H1 (cell line): ENCODE measurements around the gene GSKIP. TPM values are rescaled to one million over a fixed set of nuclear protein-coding genes. Genes with fewer than 3 reads are reported as not detected.

ENCODE experiments used
- CTCF ChIA-PET: fragments of 300-600 bp; sonication (Branson Sonifier 250); formaldehyde crosslinking; loops from one replicate; lab custom pipeline; 2021; ENCODE audit not compliant: partially characterized antibody; lab: Charles Lee
- POLR2A ChIA-PET: fragments of 300-600 bp; sonication (Branson Sonifier 250); formaldehyde crosslinking; loops from one replicate; lab custom pipeline; 2021; ENCODE audit warnings: inconsistent platforms; ENCODE audit not compliant: partially characterized antibody; lab: Charles Lee
- DNase-seq, 2 experiments: peaks; one replicate each; pipeline versions ENCODE4 v3.0.0 to v3.0.0-alpha.2; 2010 to 2022; ENCODE audit warnings: low spot score in 2 of 2, low read depth in 1 of 2, mixed read lengths in 1 of 2
- FAIRE-seq: peaks from 2 replicates; lab custom pipeline; 2011; peaks lifted over from hg19 to GRCh38; lab: Jason Lieb, UNC
- H2AFZ ChIP-seq: 2 replicates; pipeline ENCODE4 v1.8.1; 2012; ENCODE audit warnings: low read length, inconsistent platforms
- H2AK5ac ChIP-seq: 2 replicates; pipeline ENCODE4 v1.6.1; 2013; ENCODE audit warnings: low read depth, low read length
- H2BK120ac ChIP-seq: replicated peaks from 2 replicates; pipeline ENCODE3; 2013; ENCODE audit warnings: low read depth, low read length, inconsistent platforms
- H2BK12ac ChIP-seq: 2 replicates; pipeline ENCODE4 v1.6.1; 2013; ENCODE audit warnings: low read depth, low read length
- H2BK15ac ChIP-seq: 2 replicates; pipeline ENCODE4 v1.6.1; 2013; ENCODE audit warnings: low read length
- H2BK20ac ChIP-seq: 2 replicates; pipeline ENCODE4 v1.6.1; 2013; ENCODE audit warnings: low read length
- H2BK5ac ChIP-seq: 2 replicates; pipeline ENCODE4 v1.6.1; 2013; ENCODE audit warnings: low read depth, low read length
- H3K14ac ChIP-seq: 2 replicates; pipeline ENCODE4 v1.6.1; 2013; ENCODE audit warnings: inconsistent platforms; ENCODE audit not compliant: insufficient read length
- H3K18ac ChIP-seq: 2 replicates; pipeline ENCODE4 v1.6.1; 2013; ENCODE audit warnings: low read length; ENCODE audit errors: extremely low read depth
- H3K23ac ChIP-seq: 2 replicates; pipeline ENCODE4 v1.6.1; 2013; ENCODE audit warnings: inconsistent platforms; ENCODE audit not compliant: insufficient read length
- H3K23me2 ChIP-seq: 2 replicates; pipeline ENCODE4 v1.6.1; 2013; ENCODE audit warnings: low read depth, low read length
- H3K27ac ChIP-seq: 2 replicates; pipeline ENCODE4 v1.6.1; 2011; ENCODE audit warnings: low read depth, low read length, inconsistent platforms
- H3K27me3 ChIP-seq, 4 experiments: replicated peaks in 1 of 4; 1 replicate in 1 of 4; 2 replicates in 3 of 4; pipeline versions ENCODE4 v1.6.1 to v1.8.1; 2011 to 2013; ENCODE audit warnings: low read length in 3 of 4, mild to moderate bottlenecking in 3 of 4, inconsistent platforms in 2 of 4, mixed read lengths in 2 of 4, moderate library complexity in 1 of 4; ENCODE audit not compliant: control insufficient read depth in 3 of 4, insufficient read depth in 3 of 4; ENCODE audit errors: extremely low read depth in 1 of 4
- H3K36me3 ChIP-seq, 4 experiments: 2 replicates each; pipeline versions ENCODE4 v1.6.1 to v1.8.1; 2011 to 2013; ENCODE audit warnings: mild to moderate bottlenecking in 4 of 4, low read length in 3 of 4, moderate library complexity in 2 of 4, control low read depth in 1 of 4, inconsistent platforms in 1 of 4; ENCODE audit not compliant: insufficient read depth in 4 of 4, control insufficient read depth in 2 of 4
- H3K4ac ChIP-seq: replicated peaks from 2 replicates; pipeline ENCODE3; 2013; ENCODE audit warnings: low read length, low read depth, mixed read lengths, inconsistent platforms; ENCODE audit not compliant: insufficient read length
- H3K4me1 ChIP-seq, 4 experiments: replicated peaks in 1 of 4; 1 replicate in 1 of 4; 2 replicates in 3 of 4; pipeline versions ENCODE4 v1.6.1 to v1.8.1; 2011 to 2013; ENCODE audit warnings: low read length in 3 of 4, inconsistent platforms in 2 of 4, mixed read lengths in 1 of 4; ENCODE audit not compliant: insufficient read depth in 4 of 4, control insufficient read depth in 3 of 4
- H3K4me2 ChIP-seq, 2 experiments: 2 replicates each; pipeline versions ENCODE4 v1.6.1 to v1.8.1; 2011 to 2013; ENCODE audit warnings: low read depth in 2 of 2, low read length in 2 of 2, control low read depth in 1 of 2, inconsistent platforms in 1 of 2, mild to moderate bottlenecking in 1 of 2; ENCODE audit not compliant: insufficient read depth in 1 of 2
- H3K4me3 ChIP-seq, 4 experiments: fragments of 200-600, 300-600 bp in 1 of 4; sonication (generic), shearing (Covaris generic), sonication (Bioruptor Twin) in 1 of 4; 2 replicates each; pipeline versions ENCODE4 v1.5.1 to v1.8.1; 2011 to 2016; ENCODE audit warnings: low read length in 4 of 4, low read depth in 3 of 4, control low read depth in 2 of 4, inconsistent platforms in 2 of 4, mild to moderate bottlenecking in 2 of 4, mixed read lengths in 1 of 4, moderate library complexity in 1 of 4; ENCODE audit not compliant: insufficient read depth in 2 of 4; ENCODE audit errors: extremely low read depth in 1 of 4
- H3K56ac ChIP-seq: replicated peaks from 2 replicates; pipeline ENCODE3; 2013; ENCODE audit warnings: low read depth, mild to moderate bottlenecking, mixed read lengths, low read length, inconsistent platforms; ENCODE audit not compliant: insufficient read length
- H3K79me1 ChIP-seq: 2 replicates; pipeline ENCODE4 v1.6.1; 2013; ENCODE audit warnings: low read depth, low read length, control low read depth
- H3K79me2 ChIP-seq, 2 experiments: 2 replicates each; pipeline versions ENCODE4 v1.6.1 to v1.8.1; 2012 to 2013; ENCODE audit warnings: low read length in 2 of 2, mild to moderate bottlenecking in 2 of 2, inconsistent platforms in 1 of 2; ENCODE audit not compliant: insufficient read depth in 2 of 2, control insufficient read depth in 1 of 2
- H3K9ac ChIP-seq, 4 experiments: replicated peaks in 1 of 4; 1 replicate in 1 of 4; 2 replicates in 3 of 4; pipeline versions ENCODE4 v1.6.1 to v1.8.1; 2011 to 2013; ENCODE audit warnings: low read depth in 3 of 4, low read length in 3 of 4, control low read depth in 2 of 4, mild to moderate bottlenecking in 2 of 4, moderate library complexity in 2 of 4, inconsistent platforms in 1 of 4; ENCODE audit errors: extremely low read depth in 1 of 4
- H3K9me3 ChIP-seq, 2 experiments: 2 replicates each; pipeline versions ENCODE4 v1.6.1 to v1.8.1; 2012 to 2013; ENCODE audit warnings: mild to moderate bottlenecking in 2 of 2, moderate library complexity in 2 of 2, control low read depth in 1 of 2, inconsistent platforms in 1 of 2, low read depth in 1 of 2, low read length in 1 of 2, mixed read lengths in 1 of 2; ENCODE audit not compliant: insufficient read depth in 2 of 2
- H4K20me1 ChIP-seq, 2 experiments: replicated peaks in 1 of 2; 2 replicates each; pipeline versions ENCODE3 to v1.8.1; 2011 to 2013; ENCODE audit warnings: inconsistent platforms in 2 of 2, low read length in 2 of 2, mild to moderate bottlenecking in 1 of 2; ENCODE audit not compliant: insufficient read depth in 2 of 2, control insufficient read depth in 1 of 2
- H4K5ac ChIP-seq: 2 replicates; pipeline ENCODE4 v1.6.1; 2013; ENCODE audit warnings: low read length, low read depth, mixed read lengths, inconsistent platforms; ENCODE audit not compliant: insufficient read length
- H4K8ac ChIP-seq: 2 replicates; pipeline ENCODE4 v1.8.0; 2013; ENCODE audit warnings: mild to moderate bottlenecking, moderate library complexity, low read length, inconsistent platforms; ENCODE audit not compliant: insufficient read depth; ENCODE audit errors: extremely low read depth
- H4K91ac ChIP-seq: replicated peaks from 2 replicates; pipeline ENCODE3; 2013; ENCODE audit warnings: low read length, mixed read lengths, inconsistent platforms; ENCODE audit not compliant: insufficient read length
- ATF2 ChIP-seq: IDR thresholded peaks from 2 replicates; pipeline ENCODE4 v1.6.1; 2012; ENCODE audit warnings: low read length, inconsistent platforms
- BCL11A ChIP-seq, 2 experiments: IDR thresholded peaks; one replicate each; pipeline ENCODE4 v1.6.1; 2011; ENCODE audit warnings: low read depth in 2 of 2, low read length in 2 of 2, mild to moderate bottlenecking in 2 of 2
- CHD1 ChIP-seq: IDR thresholded peaks from 2 replicates; pipeline ENCODE4 v1.6.1; 2012; ENCODE audit warnings: low read depth, low read length, improper control_type of control experiment
- EZH2 ChIP-seq: fragments of 200-600 bp; sonication (generic); IDR thresholded peaks from 2 replicates; pipeline ENCODE4 v1.7.1; 2012; ENCODE audit warnings: low read depth, mild to moderate bottlenecking, moderate library complexity, low read length, inconsistent platforms; ENCODE audit not compliant: severe bottlenecking
- GTF2F1 ChIP-seq: IDR thresholded peaks from 2 replicates; pipeline ENCODE4 v1.6.1; 2012; ENCODE audit warnings: low read depth, low read length, improper control_type of control experiment, borderline replicate concordance
- KDM1A ChIP-seq: fragments of 200-600, 300-600 bp; sonication (generic); IDR thresholded peaks from 2 replicates; pipeline ENCODE4 v1.7.1; 2016; ENCODE audit warnings: mild to moderate bottlenecking, low read length, borderline replicate concordance
- KDM5A ChIP-seq: fragments of 200-600 bp; IDR thresholded peaks from 2 replicates; pipeline ENCODE4 v1.7.1; 2012; ENCODE audit warnings: mild to moderate bottlenecking, low read length, inconsistent platforms, mixed read lengths
- MAX ChIP-seq: IDR thresholded peaks from 2 replicates; pipeline ENCODE4 v1.6.1; 2012; ENCODE audit warnings: inconsistent platforms
- NANOG ChIP-seq: IDR thresholded peaks from 2 replicates; pipeline ENCODE4 v1.6.1; 2011; ENCODE audit warnings: low read length, low read depth, mild to moderate bottlenecking, inconsistent platforms; ENCODE audit not compliant: insufficient read depth, poor library complexity, severe bottlenecking
- NRF1 ChIP-seq: IDR thresholded peaks from 2 replicates; pipeline ENCODE4 v1.6.1; 2011; ENCODE audit warnings: mild to moderate bottlenecking, low read depth, low read length, improper control_type of control experiment
- POLR2AphosphoS5 ChIP-seq: IDR thresholded peaks from 2 replicates; pipeline ENCODE4 v1.6.1; 2011; ENCODE audit warnings: low read depth, low read length
- SP1 ChIP-seq: IDR thresholded peaks from 2 replicates; pipeline ENCODE4 v1.6.1; 2011; ENCODE audit warnings: low read depth, low read length
- TBP ChIP-seq: IDR thresholded peaks from 2 replicates; pipeline ENCODE4 v1.6.1; 2011; ENCODE audit warnings: low read depth, low read length, improper control_type of control experiment
- WGBS, 2 experiments: shearing (Covaris generic) in 1 of 2; methylation state at CpG; one replicate each; pipeline versions ENCODE4 v1.1.6 to v1.1.7; 2013 to 2015; ENCODE audit warnings: low lambda C conversion rate in 2 of 2, mixed read lengths in 2 of 2, inconsistent platforms in 1 of 2, low coverage in 1 of 2, missing lambda C conversion rate in 1 of 2; ENCODE audit not compliant: insufficient replicate concordance in 2 of 2, insufficient coverage in 1 of 2, insufficient read length in 1 of 2; ENCODE audit errors: extremely low coverage in 1 of 2, missing lambda C conversion rate in 1 of 2; 5-methylcytosine and 5-hydroxymethylcytosine counted together
- polyA plus RNA-seq, 7 experiments: library from polyadenylated mRNA; depleted of rRNA in 3 of 7; stranded (reverse) in 5 of 7; unstranded in 2 of 7; fragments of >200 nt in 5 of 7; fragments of 200-250 nt in 2 of 7; gene quantifications; 1 replicate in 5 of 7; 2 replicates in 1 of 7; 4 replicates in 1 of 7; pipeline versions ENCODE4 v1.2.1 to v1.2.3, GENCODE V29; 2011 to 2013; ENCODE audit warnings: missing spikeins in 2 of 7, mixed read lengths in 2 of 7
- total RNA-seq: library from RNA; stranded (reverse); fragmentation: NEBNext Ultra II Directional; extraction: Animal tissue kit (Norgen Biotek cat#: 25700); gene quantifications from 2 replicates; pipeline ENCODE4 v1.2.1, GENCODE V29; 2021

Gene GSKIP
- total and polyA plus RNA-seq, 2 of the 8 experiments (the other 6 are each of a cell fraction or from before 2014, with no cell fraction given), result 20.3 to 37.1 TPM

- Histone ChIP-seq H3K14ac (no peak overlapping the region), H4K91ac (no peak overlapping the region), H3K23me2 (no peaks in the 10 kb centered on the region), H3K9ac (no peak overlapping the region), H4K8ac (no peak overlapping the region), H3K36me3 (no peaks in the 10 kb centered on the region), H3K79me1 (no peaks in the 10 kb centered on the region), H2BK20ac (no peak overlapping the region), H3K18ac (no peak overlapping the region), H3K4ac (no peak overlapping the region), H2BK15ac (no peak overlapping the region), H3K27ac (no peak overlapping the region; the same call in 1 of the 2 replicates), H2AK5ac (no peak overlapping the region), H2BK120ac (no peak overlapping the region), H2BK5ac (no peak overlapping the region), H3K4me3 (no peak overlapping the region), H4K20me1 (no peaks in the 10 kb centered on the region), H3K4me2 (no peak overlapping the region), H3K23ac (no peak overlapping the region), H3K9me3 (no peaks in the 10 kb centered on the region), H3K56ac (no peak overlapping the region), H4K5ac (no peak overlapping the region), H3K27me3 (no peaks in the 10 kb centered on the region), H3K4me1 (no peaks in the 10 kb centered on the region), H3K79me2 (no peaks in the 10 kb centered on the region), H2AFZ (no peak overlapping the region), H2BK12ac (no peak overlapping the region)
- no peak for DNase-seq
- FAIRE-seq, result no peak
- CTCF ChIA-PET, result no interaction called here
- POLR2A ChIA-PET, result interaction anchor here (1.4 kb wide), 1 partner anchor 39 kb away, joined by 4 read pairs; no protein-coding TSS in a partner anchor
- WGBS, 2 experiments, result 92% methylated on average over 1 of the region's 1 CpG; no CpG with 5 or more reads in 1 of the 2 experiments
- no peak for TF ChIP-seq MAX
- no peak for TF ChIP-seq NRF1
- TF ChIP-seq SP1, result no peak
- TF ChIP-seq POLR2AphosphoS5, result no peak
- no peak for TF ChIP-seq TBP
- no peak for TF ChIP-seq KDM5A
- no peak for TF ChIP-seq CHD1
- TF ChIP-seq KDM1A, result no peak
- no peak for TF ChIP-seq BCL11A (IDR thresholded peaks at IDR 0.05; ENCODE audit: low read depth in 2 of 2, low read length in 2 of 2)
- no peak for TF ChIP-seq GTF2F1
- no peak for TF ChIP-seq EZH2
- TF ChIP-seq ATF2, result no peak
- TF ChIP-seq NANOG, result no peak
Observed at GRCh38 chr14:96405677-96406076, 42.4 kb downstream of the GSKIP start.
